Globus pallidus (tissue), 1 donor: ENCODE results near the gene CXorf58.
A peak's percentile ranks its signal among the peaks of the same experiment; 100 is the strongest.
"Not testable (repeated sequence)": the region's sequence is repeated elsewhere in the genome, so short reads cannot be mapped to it uniquely, and the experiment has no call there.

ENCODE experiments used
- DNase-seq: peaks from one replicate; pipeline ENCODE4 v3.0.0-alpha.2; 2015; ENCODE audit warnings: low spot score

CXorf58 gene, protein sequence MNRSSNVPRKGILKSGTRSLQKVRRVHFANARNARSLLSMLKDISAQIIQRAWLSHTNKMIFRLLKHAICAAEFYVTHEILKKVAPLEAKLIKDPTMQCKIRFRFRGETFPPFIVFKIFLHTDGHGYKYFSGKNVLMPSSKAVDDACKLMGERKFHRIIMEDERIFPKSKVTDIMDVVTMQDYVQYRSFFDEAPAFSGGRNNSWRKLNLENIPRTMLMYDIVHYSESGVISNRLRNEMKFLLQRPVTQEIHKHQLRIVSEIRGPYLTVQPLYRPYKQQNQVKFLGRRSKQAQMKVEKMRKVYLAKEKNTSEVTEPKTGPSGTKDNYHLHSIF

DNA sequence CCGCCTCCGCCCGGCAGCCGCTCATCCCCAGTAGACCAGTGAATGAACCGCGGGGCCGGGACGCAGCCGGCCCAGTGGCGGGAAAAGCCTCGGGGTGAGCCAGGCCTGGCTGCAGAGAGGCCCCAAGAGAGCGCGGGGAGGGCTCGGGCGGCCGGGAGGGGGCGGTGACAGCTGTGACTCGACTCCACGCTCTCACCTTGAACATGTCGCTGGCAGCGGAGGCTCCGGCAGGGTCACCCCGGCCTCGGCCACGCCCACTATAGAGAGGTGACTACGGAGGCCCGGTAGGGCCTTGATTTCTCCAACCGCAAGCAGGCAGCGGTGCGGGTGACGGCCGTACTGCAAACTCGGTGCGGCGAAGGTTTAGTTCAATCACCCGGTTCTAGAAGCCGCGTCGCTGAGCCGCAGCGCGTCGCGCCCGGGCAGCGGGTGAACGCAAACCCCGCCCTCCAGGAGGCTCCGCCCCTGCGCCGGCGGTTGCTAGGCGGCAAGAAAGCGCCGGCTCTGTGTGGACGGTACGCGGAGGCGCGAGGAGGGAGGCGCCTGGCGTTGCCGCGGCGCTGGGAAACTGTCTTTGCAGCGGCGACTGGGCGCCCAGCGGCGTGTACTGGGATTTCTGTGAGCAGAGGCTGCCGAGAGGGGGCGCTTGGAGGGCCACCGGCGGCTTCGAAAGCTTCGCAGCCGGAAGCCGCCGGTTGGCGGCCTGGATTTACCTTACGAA lies at the start of gene CXorf58, which contains the start of gene APOO:
TSS of gene CXorf58 (plus strand) at position 509 of the 721 bp plus-strand sequence. CDS start 2,297 bp downstream, outside the sequence.
TSS of gene APOO (minus strand) at position 441 of the 721 bp plus-strand sequence. CDS start at position 205, 236 bp downstream.
- DNase-seq, result peak; percentile 90

DNA sequence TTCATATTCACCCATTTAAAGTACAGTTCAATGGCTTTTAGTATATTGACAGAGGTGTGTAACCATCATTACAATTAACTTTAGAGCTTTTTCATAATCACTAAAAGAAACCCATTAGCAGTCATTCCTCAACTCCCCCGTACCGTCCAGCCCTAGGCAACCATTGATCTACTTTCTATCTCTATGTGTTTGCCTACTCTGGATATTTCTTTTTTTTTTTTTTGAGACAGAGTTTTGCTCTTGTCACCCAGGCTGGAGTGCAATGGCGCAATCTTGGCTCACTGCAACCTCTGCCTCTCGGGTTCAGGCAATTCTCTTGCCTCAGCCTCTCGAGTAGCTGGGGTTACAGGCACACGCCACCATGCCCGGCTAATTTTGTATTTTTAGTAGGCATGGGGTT lies 48.6 kb upstream of the CXorf58 start:
- DNase-seq, result not testable (repeated sequence)

DNA sequence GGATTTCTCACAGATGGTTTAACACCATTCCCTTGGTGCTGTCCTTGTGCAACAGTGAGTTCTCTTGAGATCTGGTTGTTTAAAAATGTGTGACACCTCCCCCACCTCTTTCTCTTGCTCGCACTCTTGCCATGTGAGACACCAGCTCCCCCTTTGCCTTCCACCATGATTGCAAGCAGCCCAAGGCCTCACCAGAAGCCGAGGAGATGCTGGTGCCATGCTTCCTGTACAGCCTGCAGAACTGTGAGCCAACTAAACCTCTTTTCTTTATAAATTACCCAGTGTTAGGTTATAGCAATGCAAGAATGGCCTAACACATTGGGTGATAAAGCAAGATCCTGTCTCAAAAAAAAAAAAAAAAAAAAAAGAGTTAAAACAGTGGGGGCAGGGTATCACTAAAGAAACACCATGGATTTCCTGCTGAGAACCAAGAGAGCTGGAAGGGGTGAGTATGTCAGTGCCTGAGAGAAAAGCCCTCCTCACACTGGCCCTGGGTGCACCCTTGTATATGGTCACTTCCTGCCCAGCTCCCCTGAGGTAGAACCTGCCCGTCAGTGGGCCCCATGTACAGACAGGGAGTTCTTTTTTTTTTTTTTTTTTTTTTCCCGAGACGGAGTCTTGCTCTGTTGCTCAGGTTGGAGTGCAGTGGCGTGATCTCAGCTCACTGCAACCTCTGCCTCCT lies 46.5 kb upstream of the CXorf58 start:
- DNase-seq, result no peak

DNA sequence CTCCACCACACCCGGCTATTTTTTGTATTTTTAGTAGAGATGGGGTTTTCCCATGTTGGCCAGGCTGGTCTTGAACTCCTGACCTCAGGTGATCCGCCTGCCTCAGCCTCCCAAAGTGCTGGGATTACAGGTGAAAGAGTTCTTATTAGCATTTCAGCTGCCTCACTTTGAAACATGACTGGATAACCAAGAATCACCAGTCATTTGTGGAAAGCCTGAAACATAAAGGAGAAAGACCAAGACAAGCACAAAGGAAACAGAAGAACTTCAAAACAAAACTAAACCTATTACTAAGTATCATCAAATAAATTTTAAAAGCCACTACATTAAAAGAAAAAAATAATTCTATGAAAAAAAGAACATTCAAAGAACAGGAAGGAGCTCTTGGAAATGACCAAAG lies 45.9 kb upstream of the CXorf58 start:
- DNase-seq, result not testable (repeated sequence)

DNA sequence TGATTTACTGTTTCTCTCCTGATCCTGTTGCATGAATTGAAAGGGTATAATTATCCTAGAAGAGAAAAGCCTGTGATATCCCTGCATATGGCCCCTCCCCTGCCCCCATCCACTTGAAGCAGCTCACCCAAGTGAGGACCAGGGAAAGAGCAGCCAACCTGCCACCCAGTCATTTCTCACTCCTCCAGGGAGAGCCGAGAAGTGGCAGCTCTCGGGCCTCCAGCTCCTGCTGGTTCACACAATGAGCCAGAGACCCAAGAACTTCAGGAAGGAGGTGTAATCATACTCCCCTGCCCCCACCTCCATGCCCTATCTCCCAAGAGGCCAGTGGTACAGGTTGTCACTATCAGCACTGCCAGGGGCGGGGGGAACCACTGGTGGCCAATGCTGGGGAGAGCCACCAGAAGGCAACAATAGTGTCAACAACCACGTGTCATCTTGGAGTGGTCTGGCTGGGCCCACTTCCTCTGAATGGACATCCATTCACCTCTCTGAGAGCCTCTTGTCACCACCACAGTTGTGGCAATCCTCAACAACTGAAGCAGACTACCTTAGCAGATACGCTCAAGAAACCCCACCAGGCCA lies 43.0 kb upstream of the CXorf58 start:
- DNase-seq, result no peak

DNA sequence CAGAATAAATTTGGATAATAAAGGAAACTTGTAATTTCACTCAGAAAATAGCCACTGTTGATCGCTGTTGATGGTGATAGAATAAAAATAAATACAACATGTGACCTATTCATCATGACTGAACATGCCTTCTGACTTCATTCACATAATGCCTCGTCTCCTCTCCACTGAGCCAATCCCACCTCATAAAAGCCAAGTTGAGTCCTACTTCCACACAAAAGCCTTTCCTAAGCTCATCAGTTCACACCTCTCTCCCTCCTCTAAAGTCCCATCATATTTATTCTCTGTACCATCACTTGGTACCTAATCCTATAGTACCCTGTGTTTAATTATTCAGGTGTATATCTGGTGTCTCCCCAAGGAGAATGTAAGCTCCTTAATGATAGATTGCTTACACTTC lies 37.8 kb upstream of the CXorf58 start:
- no peak for DNase-seq

DNA sequence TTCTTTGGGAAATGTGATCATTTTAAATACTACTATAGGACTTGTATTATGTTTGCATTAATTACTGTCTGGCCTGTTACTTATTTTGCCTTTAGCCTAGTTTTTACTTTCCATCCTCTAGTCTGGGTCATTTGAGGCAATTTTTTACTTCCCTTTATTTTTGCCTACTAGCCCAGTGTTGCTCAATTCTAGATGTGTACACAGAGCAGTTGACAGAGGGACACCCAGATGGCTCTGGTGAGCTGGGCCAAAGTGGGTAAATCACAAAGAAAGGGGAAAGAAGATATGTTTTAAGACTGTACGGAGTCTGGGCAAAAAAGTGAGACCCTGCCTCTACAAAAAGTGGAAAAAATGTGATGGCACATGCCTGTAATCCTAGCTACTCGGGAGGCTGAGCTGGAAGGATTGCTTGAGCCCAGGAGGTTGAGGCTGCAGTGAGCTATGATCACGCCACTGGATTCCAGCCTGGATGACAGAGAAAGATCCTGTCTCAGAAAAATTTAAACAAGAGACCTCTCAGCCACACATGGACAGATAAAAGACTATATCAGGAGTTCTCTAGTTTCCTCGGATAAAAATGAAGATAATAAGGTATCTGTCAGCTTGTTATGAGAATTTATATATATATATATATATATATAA lies 35.8 kb upstream of the CXorf58 start:
- peak; percentile 19 for DNase-seq

DNA sequence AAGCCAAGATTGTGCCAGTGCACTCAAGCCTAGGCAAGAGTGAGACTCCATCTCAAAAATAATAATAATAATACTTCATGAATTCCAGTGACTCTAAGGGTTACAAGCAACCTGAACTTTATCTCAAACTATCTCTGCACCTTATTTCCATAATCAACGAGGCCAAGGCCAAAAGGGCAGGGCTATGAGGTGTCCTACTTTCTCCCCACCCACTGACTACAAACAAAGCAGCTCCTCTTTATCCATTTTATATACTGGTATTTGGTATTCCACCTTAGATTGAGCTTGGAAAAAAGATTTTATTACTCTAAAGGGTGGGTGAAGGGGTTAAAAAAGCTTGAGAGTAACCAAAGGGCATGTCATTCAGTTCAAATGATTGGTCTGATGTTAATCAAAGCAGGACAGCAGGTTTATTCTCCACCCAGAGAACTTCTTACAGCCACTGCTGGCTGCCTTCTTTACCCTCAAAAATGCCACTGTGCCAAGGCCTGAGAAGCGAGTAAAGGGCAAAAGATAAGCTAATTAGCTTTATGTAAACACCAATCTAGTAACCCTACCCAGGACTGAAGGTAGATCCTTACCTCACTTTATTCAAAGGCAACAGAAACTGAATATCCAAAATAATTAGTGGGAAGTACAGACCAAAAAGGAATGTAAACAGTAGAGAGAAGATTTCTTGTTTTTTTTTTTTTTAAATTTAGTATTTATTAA lies 28.3 kb upstream of the CXorf58 start:
- no peak for DNase-seq

DNA sequence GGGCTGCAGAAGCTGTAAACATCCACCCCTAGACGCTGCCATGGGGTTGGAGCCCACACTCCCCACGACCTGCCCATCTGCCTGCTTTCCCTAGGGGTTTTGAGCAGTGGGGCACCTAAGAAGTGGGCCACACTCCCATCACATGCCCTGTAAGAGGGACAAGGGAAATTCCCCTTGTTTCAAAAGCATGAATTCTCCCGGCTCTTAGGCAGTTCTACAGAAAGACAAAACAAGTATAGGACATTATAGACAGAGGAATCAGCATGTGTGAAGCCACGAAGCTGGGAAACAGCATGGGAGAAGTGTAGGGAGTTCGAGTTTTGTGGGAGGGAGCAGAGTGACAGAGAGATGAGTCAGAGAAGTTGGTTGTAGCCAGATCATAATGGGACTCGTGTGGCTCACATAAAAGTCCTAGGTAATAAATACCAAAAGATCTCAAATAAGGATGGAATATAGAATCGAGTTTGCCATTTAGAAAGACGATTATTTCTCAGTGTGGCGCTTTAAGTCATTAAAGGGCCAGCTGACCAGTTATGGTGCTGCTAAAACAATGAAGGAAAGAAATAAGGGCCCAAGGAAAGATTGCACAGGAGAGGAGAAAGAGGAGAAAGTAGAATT lies 24.0 kb upstream of the CXorf58 start:
- DNase-seq, result no peak

DNA sequence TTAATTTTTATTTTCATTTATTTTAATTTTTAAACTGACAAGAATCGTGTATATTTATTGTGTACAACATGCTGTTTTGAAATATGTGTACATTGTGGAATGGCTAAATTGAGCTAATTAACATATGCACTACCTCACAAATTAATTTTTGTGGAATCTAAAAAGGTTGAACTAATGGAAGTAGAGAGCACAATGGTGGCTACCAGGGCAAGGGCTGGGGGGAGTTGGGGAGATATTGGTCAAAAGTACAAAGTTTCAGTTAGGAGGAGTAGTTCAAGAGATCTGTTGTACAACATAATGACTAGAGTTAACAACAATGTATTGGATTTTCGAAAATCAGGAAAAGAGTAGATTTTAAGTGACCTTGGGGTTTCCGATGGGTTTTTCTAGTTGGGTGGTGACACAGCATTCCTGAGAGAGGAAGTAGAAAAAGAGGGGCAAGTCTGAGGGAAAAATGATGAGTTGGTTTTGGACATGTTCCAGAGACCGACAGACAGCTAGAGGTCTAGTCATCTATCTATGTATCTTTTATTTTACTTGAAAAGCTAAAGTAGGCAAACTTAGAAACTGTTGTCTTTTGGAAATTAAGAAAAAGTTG lies 23.3 kb upstream of the CXorf58 start:
- no peak for DNase-seq

DNA sequence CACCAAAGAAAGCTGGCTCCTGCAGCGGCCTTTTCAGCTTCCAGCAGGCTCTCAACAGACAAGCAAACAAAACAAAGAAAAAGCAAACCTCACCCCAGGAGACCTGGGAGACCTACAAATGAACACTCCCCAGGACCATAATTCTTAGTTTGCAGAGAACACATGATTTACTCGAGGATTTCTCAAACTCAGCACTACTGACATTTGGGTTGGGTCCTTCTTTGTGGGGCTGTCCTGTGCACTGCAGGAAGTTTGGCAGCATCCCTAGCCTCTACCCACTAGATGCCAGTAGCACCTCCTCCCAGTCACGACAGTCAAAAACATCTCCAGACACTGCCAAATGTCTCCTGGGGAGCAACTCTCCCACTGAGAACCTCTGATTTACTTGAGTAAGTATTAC lies 22.0 kb upstream of the CXorf58 start:
- no peak for DNase-seq

DNA sequence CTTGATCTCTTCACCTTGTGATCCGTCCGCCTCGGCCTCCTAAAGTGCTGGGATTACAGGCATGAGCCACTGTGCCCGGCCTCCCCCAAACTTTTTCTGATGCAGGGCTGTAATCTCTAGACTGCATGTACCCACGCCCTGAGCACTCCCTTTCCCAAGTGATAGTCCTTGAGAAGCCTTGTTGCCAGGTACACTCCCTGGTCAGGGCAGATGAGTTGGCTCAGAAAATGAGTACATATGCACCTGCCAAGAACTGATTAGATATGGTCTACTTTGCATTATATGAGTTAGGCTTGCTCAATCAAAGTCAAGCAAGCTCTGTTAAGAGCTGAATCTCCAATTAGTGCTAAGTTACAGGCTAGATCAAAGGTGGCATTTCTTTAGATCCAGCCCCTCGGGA lies 20.4 kb upstream of the CXorf58 start:
- DNase-seq, result no peak

DNA sequence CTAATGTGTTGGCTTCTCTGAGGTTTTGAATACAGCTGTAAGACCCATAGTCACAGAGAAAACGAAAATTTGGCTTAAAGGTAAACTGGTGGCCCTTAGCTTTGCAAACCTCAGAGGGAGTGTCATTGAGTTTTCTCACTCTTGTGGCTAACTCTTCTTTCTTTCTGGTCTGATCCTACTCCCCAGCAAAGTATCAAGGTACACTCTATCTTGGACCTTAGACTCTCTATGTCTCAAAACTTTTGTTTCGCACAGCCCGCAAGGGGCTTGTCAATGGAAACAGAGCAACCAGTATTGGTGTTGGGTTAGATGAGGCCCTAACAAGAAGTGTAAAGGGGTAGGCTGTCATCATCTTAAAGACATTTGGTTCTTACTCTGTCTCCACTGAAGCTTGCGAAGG lies 19.9 kb upstream of the CXorf58 start:
- DNase-seq, result no peak

DNA sequence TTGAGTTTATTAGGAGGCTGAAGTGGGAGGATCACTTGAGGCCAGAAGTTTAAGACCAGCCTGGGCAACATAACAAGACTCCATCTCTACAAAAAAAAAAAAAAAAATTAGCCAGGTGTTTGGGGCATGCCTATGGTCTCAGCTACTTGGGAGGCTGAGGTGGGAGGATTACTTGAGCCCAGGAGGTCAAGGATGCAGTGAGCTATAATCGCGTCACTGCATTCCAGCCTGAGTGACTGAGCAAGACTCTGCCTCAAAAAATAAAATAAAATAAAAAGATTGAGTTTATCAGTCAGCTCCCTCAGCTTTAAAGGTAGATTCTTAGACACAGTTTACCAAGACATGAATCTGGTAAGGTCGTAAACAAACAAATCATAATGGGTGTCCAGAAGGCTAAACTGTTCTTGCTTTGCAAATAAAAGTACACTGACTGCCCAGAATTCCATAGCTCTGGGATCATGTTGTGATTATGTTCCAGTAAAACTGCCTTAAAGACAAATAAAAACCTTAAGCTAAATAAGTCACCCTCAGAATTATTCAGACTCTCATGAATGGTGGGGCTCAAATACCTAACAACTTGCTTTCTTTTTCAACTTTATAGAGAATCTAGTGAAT lies 18.8 kb upstream of the CXorf58 start:
- no peak for DNase-seq

DNA sequence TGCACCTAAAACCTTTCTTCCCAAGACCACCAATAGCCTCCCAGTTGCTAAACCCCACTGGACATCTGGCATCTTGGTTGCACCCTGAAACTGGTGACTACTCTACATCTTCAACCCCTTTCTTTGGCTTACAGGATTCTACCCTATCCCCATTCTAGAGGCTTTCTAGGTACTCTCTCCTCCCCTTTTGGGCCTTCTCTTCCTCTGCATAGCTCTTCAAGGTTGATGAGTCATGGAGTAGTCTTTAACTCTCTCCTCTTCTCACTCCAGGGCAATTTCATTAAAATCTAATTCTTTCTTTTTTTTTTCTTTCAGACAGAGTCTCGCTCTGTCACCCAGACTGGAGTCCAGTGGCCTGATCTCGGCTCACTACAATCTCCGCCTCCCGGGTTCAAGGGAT lies 16.9 kb upstream of the CXorf58 start:
- DNase-seq, result no peak

DNA sequence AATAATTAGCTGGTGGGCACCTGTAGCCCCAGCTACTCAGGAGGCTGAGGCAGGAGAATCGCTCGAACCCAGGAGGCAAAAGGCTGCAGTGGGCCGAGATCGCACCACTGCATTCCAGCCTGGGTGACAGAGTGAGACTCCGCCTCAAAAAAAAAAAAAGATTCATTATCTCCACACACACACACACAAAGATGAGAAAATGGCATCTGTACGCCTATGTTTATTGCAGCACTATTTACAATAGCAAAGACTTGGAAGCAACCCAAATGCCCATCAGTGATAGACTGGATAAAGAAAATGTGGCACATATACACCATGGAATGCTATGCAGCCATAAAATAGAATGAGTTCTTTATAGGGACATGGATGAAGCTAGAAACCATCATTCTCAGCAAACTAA lies 12.8 kb upstream of the CXorf58 start:
- not testable (repeated sequence) for DNase-seq

DNA sequence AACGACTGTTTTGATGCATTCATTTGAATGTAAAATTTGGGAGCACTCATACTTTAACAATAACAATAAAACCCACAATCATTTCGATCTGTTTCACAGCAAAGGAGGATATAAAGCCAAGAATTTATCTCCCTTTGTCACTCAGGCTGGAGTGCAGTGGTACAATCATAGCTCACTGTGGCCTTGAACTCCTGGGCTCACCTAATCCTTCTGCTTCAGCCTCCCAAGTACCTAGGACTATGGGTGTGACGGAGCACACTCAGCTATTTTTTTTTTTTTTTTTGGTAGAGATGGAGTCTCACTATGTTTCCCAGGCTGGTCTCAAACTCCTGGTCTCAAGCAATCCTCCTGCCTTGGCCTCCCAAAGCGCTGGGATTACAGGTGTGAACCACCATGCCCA lies 11.3 kb upstream of the CXorf58 start:
- DNase-seq, result not testable (repeated sequence)

DNA sequence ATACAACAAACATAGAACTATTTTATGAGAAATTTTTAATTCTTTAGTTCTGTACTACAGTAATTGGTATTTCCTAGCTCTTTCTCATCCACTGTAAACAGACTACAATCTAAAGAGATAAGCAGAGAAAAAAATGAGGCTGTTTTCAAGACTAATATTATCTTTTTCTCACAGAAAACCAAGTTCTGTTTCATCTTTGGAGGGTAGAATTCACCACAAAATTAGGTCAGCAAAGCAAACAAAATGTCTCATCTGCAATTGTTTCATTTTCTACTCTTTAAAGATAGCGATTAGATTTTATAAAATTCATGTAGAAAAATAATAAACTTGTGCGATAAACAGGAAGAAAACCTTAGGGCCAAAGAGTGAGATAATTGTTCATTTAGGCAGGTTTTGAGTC lies 10.8 kb upstream of the CXorf58 start:
- DNase-seq, result no peak

DNA sequence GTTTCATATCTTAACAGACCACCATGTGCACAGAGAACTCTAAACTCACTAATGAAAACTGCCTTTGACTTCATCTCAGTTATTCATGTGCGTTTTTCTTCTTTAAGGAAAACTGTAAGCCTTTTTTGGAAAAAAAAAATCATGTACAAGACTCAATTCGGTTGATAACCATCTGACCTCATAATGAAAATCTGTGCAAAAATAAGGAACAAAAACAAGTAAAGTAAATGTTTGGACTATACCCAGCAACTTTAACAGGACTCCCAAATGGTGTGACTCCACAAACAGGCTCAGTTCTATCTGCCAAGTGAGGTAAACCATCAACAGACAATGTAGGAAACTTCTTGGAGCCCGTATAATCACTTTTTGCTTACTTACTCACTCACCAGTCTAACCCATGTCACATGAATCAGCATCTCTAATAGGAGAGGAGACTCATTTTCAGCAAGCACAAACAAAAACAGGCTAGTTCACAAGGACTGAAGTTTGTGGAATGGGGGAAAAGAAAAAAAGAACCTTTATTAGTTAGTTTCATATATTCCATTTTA lies 9.3 kb upstream of the CXorf58 start:
- no peak for DNase-seq
